ENCODE results near the gene ZBED4.

DNA sequence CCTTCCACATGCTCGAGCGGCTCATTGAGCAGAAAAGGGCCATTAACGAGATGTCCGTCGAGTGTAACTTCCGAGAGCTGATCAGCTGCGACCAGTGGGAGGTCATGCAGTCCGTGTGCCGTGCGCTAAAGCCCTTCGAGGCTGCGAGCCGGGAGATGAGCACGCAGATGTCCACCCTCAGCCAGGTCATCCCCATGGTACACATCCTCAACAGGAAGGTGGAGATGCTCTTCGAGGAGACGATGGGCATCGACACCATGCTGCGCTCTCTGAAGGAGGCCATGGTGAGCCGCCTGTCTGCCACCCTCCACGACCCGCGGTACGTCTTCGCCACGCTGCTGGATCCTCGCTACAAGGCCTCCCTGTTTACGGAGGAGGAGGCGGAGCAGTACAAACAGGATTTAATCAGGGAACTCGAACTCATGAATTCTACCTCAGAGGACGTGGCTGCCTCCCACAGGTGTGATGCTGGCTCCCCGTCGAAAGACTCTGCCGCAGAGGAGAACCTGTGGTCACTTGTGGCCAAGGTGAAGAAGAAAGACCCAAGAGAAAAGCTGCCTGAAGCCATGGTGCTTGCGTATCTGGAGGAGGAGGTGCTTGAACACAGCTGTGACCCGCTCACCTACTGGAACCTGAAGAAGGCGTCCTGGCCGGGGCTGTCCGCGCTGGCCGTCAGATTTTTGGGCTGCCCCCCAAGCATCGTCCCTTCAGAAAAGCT is 32.9 kb downstream of the ZBED4 start:
- TF ChIP-seq, protein P1, sequence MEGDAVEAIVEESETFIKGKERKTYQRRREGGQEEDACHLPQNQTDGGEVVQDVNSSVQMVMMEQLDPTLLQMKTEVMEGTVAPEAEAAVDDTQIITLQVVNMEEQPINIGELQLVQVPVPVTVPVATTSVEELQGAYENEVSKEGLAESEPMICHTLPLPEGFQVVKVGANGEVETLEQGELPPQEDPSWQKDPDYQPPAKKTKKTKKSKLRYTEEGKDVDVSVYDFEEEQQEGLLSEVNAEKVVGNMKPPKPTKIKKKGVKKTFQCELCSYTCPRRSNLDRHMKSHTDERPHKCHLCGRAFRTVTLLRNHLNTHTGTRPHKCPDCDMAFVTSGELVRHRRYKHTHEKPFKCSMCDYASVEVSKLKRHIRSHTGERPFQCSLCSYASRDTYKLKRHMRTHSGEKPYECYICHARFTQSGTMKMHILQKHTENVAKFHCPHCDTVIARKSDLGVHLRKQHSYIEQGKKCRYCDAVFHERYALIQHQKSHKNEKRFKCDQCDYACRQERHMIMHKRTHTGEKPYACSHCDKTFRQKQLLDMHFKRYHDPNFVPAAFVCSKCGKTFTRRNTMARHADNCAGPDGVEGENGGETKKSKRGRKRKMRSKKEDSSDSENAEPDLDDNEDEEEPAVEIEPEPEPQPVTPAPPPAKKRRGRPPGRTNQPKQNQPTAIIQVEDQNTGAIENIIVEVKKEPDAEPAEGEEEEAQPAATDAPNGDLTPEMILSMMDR (IDR thresholded peaks at IDR 0.05) = no peak
- TF ChIP-seq POLR2A (IDR thresholded peaks at IDR 0.05) = no peak

All from right lobe of liver (tissue), 4 donors.